ENCODE measurements around the gene NLGN2. TPM values are rescaled to one million over a fixed set of nuclear protein-coding genes. Genes with fewer than 3 reads are reported as not detected.

The NLGN2 gene
- total and polyA plus RNA-seq, 2 of the 8 experiments (the other 6 are each of a cell fraction or from before 2014, with no cell fraction given): 21.2 to 62.8 TPM

- TF ChIP-seq SIX5 (IDR thresholded peaks at IDR 0.05; ENCODE audit: low read depth, low read length) (no peak), POLR2A (IDR thresholded peaks at IDR 0.05; ENCODE audit: control extremely low read depth in 1 of 2, low read depth in 2 of 2, low read length in 2 of 2) (no peak)
Measured at GRCh38 chr17:7411427-7411750, 3.7 kb downstream of the NLGN2 start (continued).
